Measurements from ENCODE around the gene LRRK2. TPM values are rescaled to one million over a fixed set of nuclear protein-coding genes. Genes with fewer than 3 reads are reported as not detected.
A peak's percentile ranks its signal among the peaks of the same experiment; 100 is the strongest.

The LRRK2 gene
- total RNA-seq (10 to 100 TPM; 11.2 to 16.8 (median 12.1) TPM), polyA plus RNA-seq (5.9 TPM)
- long read RNA-seq, donor 1, partial matches to known transcripts: 9 of 9 reads
- long read RNA-seq, donor 1, other reads (novel, unspliced or antisense): 0 of 9 reads
- long read RNA-seq, donor 2, partial matches to known transcripts: 3 of 4 reads
- long read RNA-seq, donor 2, other reads (novel, unspliced or antisense): 1 of 4 reads
- long read RNA-seq, donor 3, partial matches to known transcripts: 6 of 7 reads
- long read RNA-seq, donor 3, other reads (novel, unspliced or antisense): 1 of 7 reads
- long read RNA-seq, donor 4, partial matches to known transcripts: 3 of 4 reads
- long read RNA-seq, donor 4, other reads (novel, unspliced or antisense): 1 of 4 reads

DNA sequence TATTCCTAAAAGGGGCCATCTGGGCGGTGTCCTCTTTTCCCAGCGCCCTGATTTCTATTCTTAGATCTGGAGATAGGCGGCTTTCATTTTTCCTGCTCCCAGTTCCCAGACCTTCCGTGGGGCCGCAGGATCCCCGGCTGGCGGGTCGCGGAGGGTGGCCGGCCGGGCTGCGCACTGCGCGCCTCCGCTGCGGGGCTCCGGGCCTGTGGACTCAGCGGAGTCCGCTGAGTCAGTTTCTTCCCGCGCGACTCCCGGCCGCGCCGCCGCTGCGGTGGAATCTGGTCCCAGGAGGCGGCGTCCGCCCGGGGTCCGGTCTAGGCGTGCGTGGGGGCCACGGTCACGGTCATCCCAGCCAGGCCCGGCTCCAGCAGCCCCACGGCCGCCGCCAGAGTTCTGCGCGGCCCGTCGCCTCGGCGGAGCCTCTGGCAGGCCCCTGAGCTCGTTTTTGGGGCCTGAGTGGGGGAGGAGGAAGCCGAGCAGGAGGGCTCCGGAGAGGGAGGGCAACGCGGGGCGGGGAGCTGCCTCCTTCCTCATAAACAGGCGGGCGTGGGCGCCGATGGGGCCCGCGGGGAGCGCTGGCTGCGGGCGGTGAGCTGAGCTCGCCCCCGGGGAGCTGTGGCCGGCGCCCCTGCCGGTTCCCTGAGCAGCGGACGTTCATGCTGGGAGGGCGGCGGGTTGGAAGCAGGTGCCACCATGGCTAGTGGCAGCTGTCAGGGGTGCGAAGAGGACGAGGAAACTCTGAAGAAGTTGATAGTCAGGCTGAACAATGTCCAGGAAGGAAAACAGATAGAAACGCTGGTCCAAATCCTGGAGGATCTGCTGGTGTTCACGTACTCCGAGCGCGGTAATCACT lies at the start of gene LRRK2:
TSS of gene LRRK2 (plus strand) at position 559 of the 853 bp plus-strand sequence. CDS start at position 694, 135 bp downstream.
- WGBS: under 1% methylated on average over 78 of the region's 78 CpGs
- no peaks in the 10 kb centered on the region for H3K9me3 ChIP-seq (ENCODE audit: control insufficient read depth, low read length)

DNA sequence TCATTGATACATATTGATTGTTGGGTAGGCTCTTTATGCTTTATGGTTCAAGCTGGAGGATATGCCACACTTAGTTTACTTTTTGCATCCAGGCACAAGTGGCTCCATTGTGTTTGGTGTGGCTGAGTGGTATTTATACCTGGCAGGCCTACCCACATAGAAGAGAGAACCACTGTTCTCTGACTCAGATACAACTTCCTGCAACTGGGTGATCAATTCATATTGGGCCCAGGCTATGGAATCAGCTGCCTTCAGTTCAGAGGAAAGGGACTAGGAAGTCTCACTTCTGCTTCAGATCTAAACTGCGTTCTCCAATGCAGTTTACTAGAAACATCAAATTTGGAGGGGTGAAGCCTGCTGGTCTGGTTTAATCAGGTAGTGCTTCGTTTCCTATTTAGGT lies 49.8 kb upstream of the LRRK2 start:
- 66% methylated on average over 2 of the region's 2 CpGs for WGBS
- intact Hi-C loops (cut with DNase I): no loop called here
- H3K9me3 ChIP-seq (ENCODE audit: control insufficient read depth, low read length): no peaks in the 10 kb centered on the region
- H3K4me1 ChIP-seq (ENCODE audit: control insufficient read depth, insufficient read depth, low read length): no peaks in the 10 kb centered on the region
- no peak for DNase-seq
- no peak overlapping the region for H3K4me3 ChIP-seq (ENCODE audit: low read length)
- H3K27ac ChIP-seq (ENCODE audit: low read length): no peak overlapping the region
- H3K27me3 ChIP-seq (ENCODE audit: control insufficient read depth, insufficient read depth): no peaks in the 10 kb centered on the region
- no peak for ATAC-seq

More for the DNA sequence above, at the start of gene LRRK2:
- ATAC-seq (peak; percentile 95 to 96), DNase-seq (peak; percentile 89 to 95 (median 94))
- Histone ChIP-seq H3K27me3 (ENCODE audit: control insufficient read depth, insufficient read depth) (no peaks in the 10 kb centered on the region), H3K27ac (ENCODE audit: low read length) (peak within 1 kb of the TSS; percentile 96), H3K4me3 (ENCODE audit: low read length) (peak within 1 kb of the TSS; percentile 93), H3K4me1 (ENCODE audit: control insufficient read depth, insufficient read depth, low read length) (no peaks in the 10 kb centered on the region)
- intact Hi-C loops (cut with DNase I): loop anchor here in 3 of 4 donors (5.0 to 10.0 kb wide), 2 partner anchors 70 to 72 kb away; no protein-coding TSS in a partner anchor

DNA sequence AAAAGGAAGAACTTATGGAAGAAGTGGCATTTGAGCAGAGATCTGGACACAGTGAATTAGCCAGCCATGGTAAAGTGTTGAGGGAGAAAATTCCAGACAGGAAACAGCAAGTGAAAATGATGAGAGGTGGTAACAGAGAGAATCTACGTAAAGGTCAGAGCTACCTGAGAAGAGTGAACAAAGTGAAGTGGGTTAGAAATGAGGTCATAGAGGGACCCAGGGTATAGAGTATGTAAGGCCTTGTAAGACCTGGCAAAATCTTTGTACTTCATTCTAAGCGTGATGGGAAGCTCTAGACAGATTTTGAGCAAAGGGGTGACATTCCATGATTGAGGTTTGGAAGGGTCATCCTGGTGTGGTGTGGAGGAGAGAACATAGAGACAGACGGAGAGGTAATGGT lies 49.3 kb upstream of the LRRK2 start:
- ATAC-seq (no peak), DNase-seq (no peak)
- Histone ChIP-seq H3K4me1 (ENCODE audit: control insufficient read depth, insufficient read depth, low read length) (no peaks in the 10 kb centered on the region), H3K9me3 (ENCODE audit: control insufficient read depth, low read length) (no peaks in the 10 kb centered on the region), H3K4me3 (ENCODE audit: low read length) (no peak overlapping the region), H3K27ac (ENCODE audit: low read length) (no peak overlapping the region), H3K27me3 (ENCODE audit: control insufficient read depth, insufficient read depth) (no peaks in the 10 kb centered on the region)
- WGBS: 87% methylated on average over 3 of the region's 3 CpGs
- intact Hi-C loops (cut with DNase I): no loop called here

DNA sequence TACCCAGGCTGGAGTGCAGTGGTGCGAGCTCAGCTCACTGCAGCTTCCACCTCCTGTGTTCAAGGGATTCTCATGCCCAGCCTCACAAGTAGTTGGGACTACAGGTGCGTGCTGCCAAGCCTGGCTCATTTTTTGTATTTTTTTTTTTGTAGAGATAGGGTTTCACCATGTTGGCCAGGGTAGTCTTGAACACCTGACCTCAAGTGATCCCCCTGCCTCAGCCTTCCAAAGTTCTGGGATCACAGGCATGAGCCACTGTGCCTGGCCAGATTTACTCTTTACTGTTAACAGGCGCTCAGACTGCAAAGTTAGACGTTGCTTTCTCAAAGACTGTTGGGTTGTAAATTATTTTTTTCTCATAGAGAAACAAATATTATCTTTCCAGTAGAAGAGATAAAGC lies 46.1 kb upstream of the LRRK2 start:
- 90% methylated on average over 4 of the region's 4 CpGs for WGBS
- DNase-seq (no peak), ATAC-seq (no peak)
- Histone ChIP-seq H3K9me3 (ENCODE audit: control insufficient read depth, low read length) (no peaks in the 10 kb centered on the region), H3K4me3 (ENCODE audit: low read length) (no peak overlapping the region), H3K27ac (ENCODE audit: low read length) (no peak overlapping the region), H3K27me3 (ENCODE audit: control insufficient read depth, insufficient read depth) (no peaks in the 10 kb centered on the region), H3K4me1 (ENCODE audit: control insufficient read depth, insufficient read depth, low read length) (no peaks in the 10 kb centered on the region)
- intact Hi-C loops (cut with DNase I): no loop called here

DNA sequence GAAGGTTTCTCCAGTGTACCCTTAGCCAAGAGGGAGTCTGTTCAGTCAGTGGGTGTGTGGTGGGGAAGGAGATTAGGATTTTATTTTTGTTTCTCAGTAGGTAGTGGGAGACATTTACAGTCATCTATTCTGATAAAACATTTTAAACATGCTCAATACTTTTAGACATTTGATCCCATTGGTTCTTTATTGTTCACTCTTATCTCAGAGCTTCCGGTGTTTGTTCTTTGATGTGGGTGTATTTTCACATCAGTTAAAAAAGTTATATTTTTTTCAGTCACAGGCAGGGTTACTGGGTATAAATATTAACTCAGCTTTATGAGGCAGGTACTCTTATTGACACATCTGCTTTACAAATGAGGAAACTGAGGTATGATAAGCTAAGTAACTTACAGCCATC lies 43.3 kb upstream of the LRRK2 start:
- intact Hi-C loops (cut with DNase I): no loop called here
- DNase-seq: no peak
- no peak for ATAC-seq

DNA sequence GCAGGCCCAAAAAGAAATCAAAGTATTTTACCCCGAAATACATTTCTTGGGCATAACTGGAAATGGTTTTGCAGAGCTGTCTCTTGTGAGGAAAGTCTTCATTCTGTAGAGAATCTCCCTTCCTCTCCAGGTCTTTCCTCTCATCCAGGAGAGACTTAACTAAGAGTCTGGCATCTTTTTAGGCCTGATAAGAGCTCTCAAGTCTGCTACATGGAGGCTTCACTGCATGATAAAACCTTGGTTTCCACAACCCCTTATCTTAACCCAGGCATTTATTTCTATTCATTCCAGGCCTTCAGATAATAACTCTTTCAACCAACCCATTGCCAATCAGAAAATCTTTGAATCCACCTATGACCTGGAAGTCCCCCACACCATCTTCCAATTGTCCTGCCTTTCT lies 41.1 kb upstream of the LRRK2 start:
- ATAC-seq (no peak), DNase-seq (no peak)
- Histone ChIP-seq H3K27me3 (ENCODE audit: control insufficient read depth, insufficient read depth) (no peaks in the 10 kb centered on the region), H3K9me3 (ENCODE audit: control insufficient read depth, low read length) (no peaks in the 10 kb centered on the region), H3K4me3 (ENCODE audit: low read length) (no peak overlapping the region), H3K27ac (ENCODE audit: low read length) (no peak overlapping the region), H3K4me1 (ENCODE audit: control insufficient read depth, insufficient read depth, low read length) (no peaks in the 10 kb centered on the region)
- WGBS: 87% methylated on average over 1 of the region's 1 CpG
- intact Hi-C loops (cut with DNase I): no loop called here

More for the DNA sequence above, 43.3 kb upstream of the LRRK2 start:
- WGBS: 72% methylated on average over 1 of the region's 1 CpG
- Histone ChIP-seq H3K9me3 (ENCODE audit: control insufficient read depth, low read length) (no peaks in the 10 kb centered on the region), H3K4me1 (ENCODE audit: control insufficient read depth, insufficient read depth, low read length) (no peaks in the 10 kb centered on the region), H3K4me3 (ENCODE audit: low read length) (no peak overlapping the region), H3K27me3 (ENCODE audit: control insufficient read depth, insufficient read depth) (no peaks in the 10 kb centered on the region), H3K27ac (ENCODE audit: low read length) (no peak overlapping the region)

DNA sequence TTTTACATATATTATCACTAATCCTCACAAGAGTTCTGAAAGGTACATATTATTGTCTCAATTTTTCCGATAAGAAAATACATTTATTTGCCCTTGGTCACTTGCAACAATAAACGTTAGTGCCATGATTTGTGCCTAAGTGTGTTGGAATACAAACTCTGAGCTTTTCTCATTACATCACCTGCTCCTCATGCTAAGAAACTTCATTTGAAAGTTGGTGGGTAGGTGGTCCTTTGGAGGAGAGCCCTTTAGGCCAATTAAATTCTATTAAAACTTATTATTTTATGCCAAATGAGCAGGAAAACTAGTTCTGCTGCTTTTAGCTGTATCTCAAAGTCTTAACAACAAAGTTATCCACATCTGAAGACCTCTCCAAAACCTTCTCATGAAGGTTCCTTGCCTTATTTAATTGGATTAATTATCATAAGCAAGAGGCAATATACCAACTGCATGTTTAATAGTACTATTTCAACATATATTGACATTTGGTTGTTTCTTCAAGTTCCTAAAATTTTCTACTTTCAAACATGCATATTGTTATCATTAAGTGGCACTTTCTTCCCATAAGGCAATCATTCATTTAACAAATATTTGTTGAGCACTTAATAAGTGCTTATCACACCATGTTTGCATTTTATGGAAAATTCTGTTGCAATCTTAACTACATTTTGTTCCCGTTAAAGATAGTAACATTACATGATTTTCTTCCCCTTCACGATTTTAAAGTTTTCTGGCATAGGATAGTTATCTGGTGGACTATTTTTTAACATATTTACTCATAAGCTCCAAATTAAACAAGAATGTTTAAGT lies 40.1 kb upstream of the LRRK2 start:
- H3K27ac ChIP-seq (ENCODE audit: low read length): no peak overlapping the region

DNA sequence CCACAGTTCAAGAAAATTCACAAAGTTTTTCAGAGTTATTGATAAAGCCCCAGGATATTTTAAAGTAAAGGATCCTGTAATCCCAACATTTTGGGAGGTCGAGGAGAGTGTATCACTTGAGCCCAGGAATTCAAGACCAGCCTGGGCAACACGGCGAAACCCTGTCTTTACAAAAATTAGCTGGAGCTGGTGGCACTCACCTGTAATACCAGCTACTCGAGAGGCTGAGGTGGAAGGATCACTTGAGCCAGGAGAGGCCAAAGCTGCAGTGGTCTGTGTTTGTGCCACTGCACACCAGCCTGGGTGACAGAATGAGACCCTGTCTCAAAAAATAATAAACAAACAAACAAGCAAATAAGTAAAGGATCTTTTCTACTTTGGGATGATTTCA lies 39.5 kb upstream of the LRRK2 start:
- DNase-seq: no peak
- Histone ChIP-seq H3K9me3 (ENCODE audit: control insufficient read depth, low read length) (no peaks in the 10 kb centered on the region), H3K4me1 (ENCODE audit: control insufficient read depth, insufficient read depth, low read length) (no peaks in the 10 kb centered on the region), H3K27ac (ENCODE audit: low read length) (no peak overlapping the region), H3K27me3 (ENCODE audit: control insufficient read depth, insufficient read depth) (no peaks in the 10 kb centered on the region), H3K4me3 (ENCODE audit: low read length) (no peak overlapping the region)
- intact Hi-C loops (cut with DNase I): no loop called here
- no peak for ATAC-seq
- WGBS: 87% methylated on average over 4 of the region's 4 CpGs

More for the DNA sequence above, 40.1 kb upstream of the LRRK2 start:
- ATAC-seq (no peak), DNase-seq (no peak)
- Histone ChIP-seq H3K4me1 (ENCODE audit: control insufficient read depth, insufficient read depth, low read length) (no peaks in the 10 kb centered on the region), H3K27me3 (ENCODE audit: control insufficient read depth, insufficient read depth) (no peaks in the 10 kb centered on the region), H3K4me3 (ENCODE audit: low read length) (no peak overlapping the region), H3K9me3 (ENCODE audit: control insufficient read depth, low read length) (no peaks in the 10 kb centered on the region)
- intact Hi-C loops (cut with DNase I): no loop called here
- 86% methylated on average over 4 of the region's 4 CpGs for WGBS

DNA sequence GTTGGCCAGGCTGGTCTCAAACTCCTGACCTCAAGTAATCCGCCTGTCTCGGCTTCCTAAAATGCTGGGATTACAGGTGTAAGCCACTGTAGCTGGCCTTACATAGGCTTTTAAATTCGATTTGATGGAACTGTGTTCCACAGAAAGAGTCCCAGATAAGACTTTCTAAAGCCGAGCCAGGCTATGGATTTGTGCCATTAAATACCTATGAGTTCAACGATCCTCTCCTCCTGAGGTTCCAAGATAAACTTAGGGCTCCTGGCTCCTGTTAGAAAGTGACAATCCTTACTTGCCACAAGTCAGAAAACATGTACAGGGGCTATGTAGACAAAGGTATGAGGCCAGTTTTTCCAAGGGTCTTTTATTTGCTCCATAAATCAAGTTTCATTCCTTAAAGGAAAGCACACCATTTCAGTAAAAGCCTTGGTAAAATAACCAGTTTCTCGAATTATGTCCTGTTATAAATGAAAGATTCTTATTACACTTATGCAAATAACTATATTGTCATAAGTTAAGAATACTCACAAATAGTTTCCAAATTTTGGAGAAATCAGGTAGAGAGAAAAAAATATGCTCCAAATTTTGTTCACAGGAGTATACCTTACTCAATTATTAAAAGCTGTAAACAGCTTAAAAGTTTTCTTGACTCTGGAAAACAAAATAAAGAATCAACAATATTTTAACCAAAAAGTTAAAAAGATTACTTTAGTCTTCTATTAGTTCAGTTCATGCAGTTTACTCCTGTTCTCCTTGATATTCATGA lies 36.1 kb upstream of the LRRK2 start:
- ATAC-seq: no peak
- Histone ChIP-seq H3K27me3 (ENCODE audit: control insufficient read depth, insufficient read depth) (no peaks in the 10 kb centered on the region), H3K9me3 (ENCODE audit: control insufficient read depth, low read length) (no peaks in the 10 kb centered on the region)

DNA sequence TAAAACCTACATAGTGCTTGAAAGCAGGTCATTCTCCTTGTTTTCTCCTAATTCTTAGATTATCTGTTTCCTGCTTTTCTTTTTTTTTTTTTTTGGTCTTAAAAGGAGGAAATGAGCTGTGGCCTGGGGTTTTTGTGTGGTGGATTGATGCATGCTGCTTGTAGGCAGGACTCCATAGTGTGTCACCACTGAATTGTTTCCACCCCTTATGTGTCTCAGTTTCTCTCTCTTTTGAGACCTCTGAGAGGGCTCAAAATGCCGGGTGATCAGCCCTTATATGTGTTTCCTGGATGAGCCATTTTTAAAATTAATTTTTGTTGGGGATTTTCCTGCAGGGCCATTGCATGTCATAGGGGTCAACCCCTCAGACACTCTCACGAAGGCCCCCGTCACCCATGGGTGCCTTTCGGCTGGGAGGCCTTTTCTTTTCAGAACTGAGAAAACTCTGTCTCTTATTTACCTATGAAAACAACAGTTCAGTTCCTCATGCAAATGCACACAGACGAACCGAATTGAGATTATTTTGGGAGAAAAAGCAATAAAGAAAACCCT lies 32.0 kb upstream of the LRRK2 start:
- H3K4me1 ChIP-seq (ENCODE audit: control insufficient read depth, insufficient read depth, low read length): no peaks in the 10 kb centered on the region
- DNase-seq (no peak), ATAC-seq (no peak)
- no peaks in the 10 kb centered on the region for H3K27me3 ChIP-seq (ENCODE audit: control insufficient read depth, insufficient read depth)
- no peak overlapping the region for H3K4me3 ChIP-seq (ENCODE audit: low read length)
- H3K9me3 ChIP-seq (ENCODE audit: control insufficient read depth, low read length): no peaks in the 10 kb centered on the region
- intact Hi-C loops (cut with DNase I): no loop called here
- H3K27ac ChIP-seq (ENCODE audit: low read length): no peak overlapping the region
- WGBS: 79% methylated on average over 6 of the region's 6 CpGs

More for the DNA sequence above, 36.1 kb upstream of the LRRK2 start:
- no peak for DNase-seq
- Histone ChIP-seq H3K27ac (ENCODE audit: low read length) (no peak overlapping the region), H3K4me3 (ENCODE audit: low read length) (no peak overlapping the region), H3K4me1 (ENCODE audit: control insufficient read depth, insufficient read depth, low read length) (no peaks in the 10 kb centered on the region)
- 79% methylated on average over 6 of the region's 6 CpGs for WGBS
- intact Hi-C loops (cut with DNase I): no loop called here
